Measurements from ENCODE around the gene LTBP2.
"Not testable (repeated sequence)": the region's sequence is repeated elsewhere in the genome, so short reads cannot be mapped to it uniquely, and the experiment has no call there.

LTBP2 gene

DNA sequence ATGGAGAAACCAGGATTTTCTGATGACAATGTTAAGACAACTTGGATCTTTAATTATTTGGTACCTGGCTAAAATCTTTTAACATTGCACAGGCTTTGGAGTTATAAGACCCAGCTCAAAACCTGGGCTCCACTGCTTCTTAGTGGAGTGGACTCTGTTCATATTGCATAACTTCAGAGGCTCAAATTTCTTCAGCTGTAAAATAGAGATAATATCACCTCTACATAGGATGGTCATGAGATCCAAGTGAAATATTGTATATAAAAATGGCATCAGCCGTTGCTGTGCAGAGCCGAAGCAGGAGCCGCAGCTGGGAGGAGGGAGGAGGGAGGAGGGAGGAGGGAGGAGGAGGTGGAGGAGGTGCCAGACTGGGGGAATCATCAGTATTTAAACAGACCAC, 129.5 kb downstream of the LTBP2 start:
- DNase-seq (ENCODE audit: low read depth): no peak

DNA sequence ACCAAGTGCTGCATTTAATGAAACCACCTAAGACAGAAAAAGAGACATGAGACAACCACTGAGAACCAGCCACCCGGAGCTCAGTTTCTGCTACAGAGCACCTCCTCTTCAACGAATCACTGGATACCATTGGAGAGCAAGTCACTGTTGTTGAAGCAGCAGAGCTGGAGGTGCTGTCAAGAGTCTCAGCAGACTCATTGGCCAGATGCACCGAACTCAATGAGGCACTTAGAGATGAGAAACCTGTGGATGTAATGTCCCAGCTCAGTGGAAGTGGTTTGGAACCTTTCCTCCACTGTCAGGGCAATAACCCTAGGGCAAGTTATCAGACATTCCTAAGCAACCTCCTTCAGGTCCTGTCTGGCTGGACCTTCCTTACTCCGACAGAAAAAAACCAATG, 132.0 kb downstream of the LTBP2 start:
- no peak for DNase-seq (ENCODE audit: low read depth)

DNA sequence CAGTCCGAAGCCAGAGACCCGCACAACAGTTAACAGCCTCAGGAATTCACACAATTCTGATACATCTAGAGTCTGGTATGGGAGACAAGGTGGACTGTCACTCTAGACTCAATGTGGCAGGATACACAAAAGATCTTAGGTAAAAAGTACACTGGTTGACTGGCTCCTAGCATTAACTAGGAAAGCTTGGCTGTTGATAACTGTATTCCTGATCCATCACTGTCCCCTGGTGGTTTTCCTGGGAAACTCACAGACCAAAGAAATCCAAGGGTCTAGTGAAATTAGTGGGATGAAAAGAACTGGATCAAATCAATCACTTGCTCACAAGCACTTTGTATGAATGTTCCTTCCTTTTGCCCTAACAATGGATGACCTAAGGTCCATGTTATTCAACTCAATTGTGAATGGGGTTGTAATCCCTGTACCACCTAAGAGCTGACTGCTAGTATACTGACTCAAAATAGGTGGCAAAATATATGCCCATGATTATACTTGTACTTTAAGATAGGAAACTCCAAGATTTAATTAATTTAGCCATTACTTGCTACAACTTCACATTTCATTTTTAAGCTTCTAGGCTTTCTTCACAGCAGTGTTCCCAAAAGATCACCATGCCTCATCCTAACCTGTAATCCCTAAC, 132.9 kb downstream of the LTBP2 start:
- no peak for DNase-seq (ENCODE audit: low read depth)

DNA sequence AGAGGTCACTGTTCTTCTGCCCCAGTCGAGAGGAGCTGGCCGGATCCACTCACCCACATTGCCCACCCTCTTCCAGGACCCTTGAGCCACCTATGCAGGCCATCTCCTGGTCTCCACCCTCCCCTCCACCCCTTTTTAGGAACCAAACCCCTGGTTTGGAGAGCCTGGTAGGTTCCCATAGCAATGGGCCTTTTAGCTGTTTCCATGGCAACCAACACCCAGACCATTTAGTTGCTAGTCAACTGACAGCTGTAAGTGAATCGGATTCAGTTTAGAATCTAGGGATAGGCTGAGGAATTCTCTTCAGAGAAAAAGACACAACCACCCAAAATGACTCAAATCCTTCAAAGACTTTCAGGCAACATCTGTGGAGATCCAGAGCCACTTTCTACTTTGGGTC, 135.4 kb downstream of the LTBP2 start:
- no peak for DNase-seq (ENCODE audit: low read depth)

DNA sequence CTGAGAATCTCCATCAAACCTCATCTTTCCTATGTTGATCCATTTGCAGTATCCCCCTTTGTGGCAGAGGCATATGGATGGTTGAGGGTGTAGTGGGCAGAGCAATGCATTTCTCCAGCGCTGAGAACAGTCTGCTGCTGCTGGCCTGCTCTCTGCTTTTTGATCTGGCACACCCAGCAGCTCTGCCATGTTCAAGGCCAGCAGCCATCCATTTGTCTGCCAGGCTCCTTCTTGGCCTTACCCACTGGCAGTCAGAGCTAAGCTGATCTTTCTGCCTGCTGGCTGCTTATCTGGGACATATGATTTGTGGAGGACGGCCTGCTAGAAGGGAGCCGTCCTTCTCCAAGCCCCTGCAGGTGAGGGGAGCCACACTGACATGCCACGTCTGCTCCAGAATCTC, 135.9 kb downstream of the LTBP2 start:
- DNase-seq (ENCODE audit: low read depth): no peak

DNA sequence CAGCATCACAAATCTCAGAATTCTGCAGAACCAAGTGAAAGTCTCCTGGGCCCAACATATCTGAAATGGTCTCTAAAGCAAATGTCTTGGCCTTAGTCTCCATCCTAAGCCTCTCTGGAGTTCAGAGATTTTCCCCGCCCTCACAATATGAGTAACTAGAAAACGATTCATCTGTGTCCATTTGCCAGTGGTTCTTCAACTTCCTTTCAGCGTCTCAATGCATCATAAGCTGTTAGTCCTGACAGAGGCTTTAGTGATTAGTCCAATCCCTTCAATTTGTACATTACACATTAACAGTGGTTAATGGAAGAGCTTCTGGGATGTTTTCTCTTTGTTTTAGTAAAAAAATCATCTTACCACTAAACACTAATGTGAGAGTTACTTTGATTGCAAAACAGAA, 136.4 kb downstream of the LTBP2 start:
- no peak for DNase-seq (ENCODE audit: low read depth)

DNA sequence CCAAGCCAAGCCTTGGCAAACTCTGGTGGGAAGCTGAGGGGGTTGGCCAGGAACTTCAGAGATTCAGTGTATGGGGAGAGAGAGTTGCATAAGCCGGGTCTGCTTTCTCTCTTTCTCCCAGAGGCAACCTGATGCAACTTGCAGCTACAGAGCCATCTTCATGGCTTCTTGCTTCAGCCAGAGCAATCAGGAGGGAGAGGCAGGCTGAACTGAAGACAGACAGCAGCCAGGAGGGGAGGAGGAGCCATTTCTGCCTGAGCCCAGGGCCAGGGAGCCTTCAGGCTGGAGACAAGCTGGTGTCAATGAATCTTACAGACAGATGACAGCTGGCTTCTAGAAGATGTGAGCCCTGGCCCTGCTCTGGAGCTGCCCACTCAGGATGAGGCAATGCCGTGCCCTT, 137.7 kb downstream of the LTBP2 start:
- DNase-seq (ENCODE audit: low read depth): no peak

DNA sequence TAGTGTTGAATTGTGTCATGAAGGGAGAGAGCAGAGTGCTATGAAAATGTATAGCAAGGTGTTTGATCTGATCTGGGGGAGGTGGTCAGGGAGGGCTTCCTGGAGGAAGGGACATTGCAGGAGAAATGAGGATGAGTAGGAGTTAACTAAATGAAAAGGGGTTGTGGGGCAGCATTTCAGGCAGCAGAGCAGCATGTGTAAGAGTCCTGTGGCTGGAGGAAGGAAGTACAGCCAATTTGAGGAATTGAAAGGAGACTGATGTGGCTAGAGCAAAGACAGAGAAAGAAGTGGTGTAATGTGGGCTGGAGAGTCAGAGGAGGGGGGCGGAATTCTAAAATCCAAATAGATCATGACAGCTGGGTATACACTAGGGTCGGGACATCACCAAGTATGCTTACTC, 139.4 kb downstream of the LTBP2 start:
- DNase-seq (ENCODE audit: low read depth): no peak

DNA sequence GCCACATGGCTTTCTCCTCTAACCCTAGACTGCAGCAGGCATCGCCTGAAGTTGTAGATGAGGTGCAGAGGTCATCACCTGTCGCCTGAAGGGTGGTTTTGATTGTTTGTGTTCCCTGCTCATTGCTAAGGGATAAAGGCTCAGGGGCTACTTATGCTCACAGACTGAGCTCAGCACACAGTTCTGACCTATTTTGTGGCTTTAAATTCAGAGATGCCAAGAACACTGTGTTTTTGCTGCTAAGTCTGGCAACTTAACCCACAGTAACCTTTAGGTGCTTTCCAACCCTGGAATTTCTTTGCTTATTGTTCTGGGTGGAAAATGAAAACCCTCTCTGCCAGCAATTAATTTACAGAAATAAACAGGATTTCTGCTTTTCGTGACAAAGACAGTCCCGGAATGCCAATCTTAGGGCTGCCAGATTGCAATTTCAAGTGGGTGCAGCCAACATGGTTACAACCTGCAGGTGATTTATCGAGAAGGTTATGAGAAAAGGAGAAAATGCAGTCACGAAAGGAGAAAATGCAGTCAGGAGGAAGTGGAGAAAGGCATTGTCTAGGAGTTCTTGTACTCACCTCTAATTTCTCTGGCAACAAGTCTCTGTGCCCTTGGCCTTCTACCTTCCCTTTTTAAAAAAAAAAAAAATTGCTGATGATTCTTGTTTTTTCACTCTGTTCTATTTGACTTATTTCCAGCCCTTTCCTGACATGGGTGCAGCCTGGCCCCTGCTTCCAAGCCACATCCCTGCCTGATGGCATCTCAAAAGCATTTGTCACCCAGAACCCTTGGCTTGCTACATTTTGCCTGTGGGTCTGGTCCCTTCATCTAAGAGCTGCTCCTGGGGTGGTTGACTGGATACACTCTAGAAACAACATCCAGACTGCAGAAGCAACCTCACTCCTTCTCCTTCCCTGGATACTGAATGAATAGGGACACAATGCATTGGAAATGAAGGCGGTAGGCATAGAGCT, 142.2 kb downstream of the LTBP2 start:
- DNase-seq (ENCODE audit: low read depth): no peak

DNA sequence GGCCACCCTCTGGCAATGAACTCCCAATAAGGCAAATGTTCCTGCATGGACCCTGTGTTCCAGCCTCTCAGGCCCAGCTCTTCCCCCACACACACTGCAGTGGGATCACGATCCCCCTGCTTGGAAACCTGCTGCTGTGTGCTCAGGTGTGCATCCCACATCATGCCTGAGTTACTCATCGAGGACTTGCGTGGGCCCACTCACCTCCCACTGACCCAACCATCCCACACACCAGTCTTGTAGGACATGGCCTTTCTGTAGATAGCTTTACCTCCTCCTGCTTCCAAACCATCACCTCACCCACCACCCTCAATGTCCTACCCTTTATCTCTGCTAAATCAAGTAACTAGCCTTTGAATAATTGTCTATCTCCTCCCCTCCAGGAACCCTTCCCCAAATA, 143.5 kb downstream of the LTBP2 start:
- no peak for DNase-seq (ENCODE audit: low read depth)

DNA sequence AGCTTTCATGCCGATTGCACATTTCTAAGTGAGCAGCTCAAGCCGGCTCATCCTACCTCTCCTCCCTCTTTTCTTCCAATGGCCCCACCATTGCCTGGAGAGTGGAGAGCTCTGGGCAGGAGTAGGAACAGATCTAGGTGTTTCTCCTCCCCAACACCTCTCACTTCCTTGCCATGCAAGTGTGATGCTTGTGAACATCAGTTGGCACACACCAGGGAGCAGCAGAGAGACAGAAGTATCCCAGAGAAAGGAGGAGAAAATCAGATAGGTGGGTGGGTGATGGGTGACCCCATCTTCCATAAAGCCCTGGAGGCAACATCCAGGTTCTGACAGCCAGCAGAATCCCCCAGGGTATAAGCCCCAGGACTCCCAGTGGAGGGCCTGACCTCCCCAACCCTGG, 146.7 kb downstream of the LTBP2 start:
- DNase-seq (ENCODE audit: low read depth): no peak

DNA sequence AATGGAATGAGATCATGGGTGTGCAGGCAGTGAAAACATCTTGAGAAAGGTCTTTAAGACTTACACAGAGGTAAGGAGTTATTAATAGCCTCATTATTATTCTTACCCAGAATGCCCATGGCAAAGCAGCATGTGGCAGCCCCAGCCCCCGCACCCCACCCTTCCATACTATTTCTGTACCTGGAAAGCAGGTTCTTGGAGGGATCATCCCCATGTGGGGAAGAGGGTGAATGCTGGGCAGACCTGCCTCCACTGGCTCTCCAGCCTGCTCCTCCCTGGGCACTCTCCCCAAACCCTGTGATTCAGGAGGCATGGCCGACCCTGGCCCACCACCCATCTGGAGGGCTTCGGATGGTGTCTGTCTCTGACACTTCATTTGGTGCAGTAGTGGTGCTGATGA, 147.3 kb downstream of the LTBP2 start:
- DNase-seq (ENCODE audit: low read depth): no peak

DNA sequence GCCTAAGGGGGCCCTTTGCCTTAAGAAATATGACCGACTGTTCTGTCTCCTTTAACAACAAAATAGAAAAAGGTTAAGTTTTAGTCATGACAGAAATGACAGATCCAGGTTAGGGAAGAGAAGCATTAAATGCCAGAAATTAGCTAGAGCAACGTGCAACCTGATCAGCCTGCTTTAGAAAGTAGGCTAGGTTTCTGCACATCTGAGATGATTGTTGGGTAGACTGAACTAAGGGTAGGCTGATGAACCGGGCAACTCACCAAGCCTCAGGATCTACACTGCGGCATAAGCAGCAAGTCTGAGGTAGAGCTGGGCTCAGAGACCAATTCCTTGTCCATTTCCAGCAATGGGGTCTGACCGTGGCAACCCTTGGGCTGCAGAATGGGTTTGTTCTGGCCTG, 148.3 kb downstream of the LTBP2 start:
- DNase-seq (ENCODE audit: low read depth): no peak

DNA sequence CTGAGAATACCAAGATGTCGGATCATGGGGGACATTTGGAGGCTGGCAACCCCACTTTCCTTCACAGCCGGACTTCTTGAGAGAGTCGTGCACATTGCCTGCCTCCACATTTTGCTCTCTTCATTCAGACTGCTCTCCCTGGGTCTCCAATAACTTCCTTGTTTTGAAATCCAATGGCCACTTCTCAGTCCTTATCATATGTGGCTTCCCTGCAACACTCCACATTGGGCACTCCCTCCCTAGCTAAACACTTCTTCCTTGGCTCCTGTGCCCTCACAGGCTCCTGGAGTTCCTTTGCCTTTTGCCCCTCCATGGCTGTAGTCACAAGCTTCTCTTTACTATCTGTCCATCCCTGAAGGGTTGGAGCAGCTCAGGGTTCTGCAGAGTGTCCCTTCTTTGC, 149.0 kb downstream of the LTBP2 start:
- DNase-seq (ENCODE audit: low read depth): no peak

DNA sequence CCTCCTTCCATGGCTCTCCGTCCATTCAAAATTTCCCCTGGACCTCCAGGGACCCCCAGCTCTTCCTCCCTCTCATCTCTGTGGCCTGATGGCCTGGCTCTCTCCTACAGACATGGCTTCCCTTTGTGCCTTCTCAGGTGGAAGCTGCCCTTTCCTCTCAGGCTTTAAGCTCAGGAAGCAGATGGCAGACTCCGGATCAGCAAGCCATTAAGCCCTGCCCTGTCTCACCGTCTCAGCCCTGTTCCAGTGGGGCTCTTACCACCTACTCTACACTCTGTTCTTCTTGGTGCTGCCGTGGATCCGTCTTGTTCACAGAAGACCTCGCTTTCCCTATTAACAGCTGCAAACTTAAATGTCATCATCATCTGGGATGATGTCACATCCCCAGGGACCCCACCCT, 152.1 kb downstream of the LTBP2 start:
- DNase-seq (ENCODE audit: low read depth): no peak

DNA sequence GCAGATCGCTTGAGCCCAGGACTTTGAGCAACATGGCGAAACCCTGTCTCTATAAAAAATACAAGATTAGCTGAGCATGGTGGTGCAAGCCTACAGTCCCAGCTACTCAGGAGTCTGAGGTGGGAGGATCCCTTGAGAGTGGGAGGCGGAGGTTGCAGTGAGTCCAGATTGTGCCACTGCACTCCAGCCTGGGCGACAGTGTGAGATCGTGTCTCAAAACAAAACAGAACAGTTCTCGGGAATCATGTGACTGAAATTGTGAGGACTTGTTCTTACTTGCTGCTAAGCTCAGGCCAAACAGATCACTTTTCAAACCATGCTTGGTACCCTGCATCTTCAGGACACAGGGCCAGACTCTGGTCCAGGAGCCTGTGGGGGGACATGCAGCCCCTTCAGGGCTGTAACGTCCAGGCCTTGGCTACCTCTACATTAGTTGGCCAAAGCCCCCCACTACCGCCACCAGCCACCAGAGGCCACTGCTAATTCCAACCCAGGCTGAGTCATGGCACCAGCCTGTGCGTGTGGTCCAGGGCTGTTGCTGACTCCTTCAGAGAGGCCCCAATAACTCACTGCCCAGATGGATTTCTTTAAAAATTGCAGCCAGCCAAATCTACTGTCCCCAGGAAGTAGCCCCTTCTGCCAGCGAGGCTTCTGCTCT, 152.6 kb downstream of the LTBP2 start:
- DNase-seq (ENCODE audit: low read depth): no peak

DNA sequence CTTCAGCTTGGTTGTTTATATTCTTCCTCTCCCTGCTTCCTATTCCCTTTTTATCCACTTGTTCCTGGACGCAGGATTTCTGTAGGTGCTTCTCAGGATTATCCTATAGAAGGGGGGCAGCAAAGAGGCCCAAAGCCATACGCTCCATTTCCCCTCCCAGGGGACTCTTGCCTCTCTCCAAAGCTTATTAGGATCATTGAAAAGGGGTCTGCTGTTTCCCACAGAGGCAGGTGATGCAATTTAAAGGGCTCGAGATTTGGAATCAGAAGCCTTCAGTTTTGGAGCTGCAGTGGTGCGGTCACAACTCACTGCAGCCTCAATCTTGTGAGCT, 154.5 kb downstream of the LTBP2 start:
- DNase-seq (ENCODE audit: low read depth): no peak

DNA sequence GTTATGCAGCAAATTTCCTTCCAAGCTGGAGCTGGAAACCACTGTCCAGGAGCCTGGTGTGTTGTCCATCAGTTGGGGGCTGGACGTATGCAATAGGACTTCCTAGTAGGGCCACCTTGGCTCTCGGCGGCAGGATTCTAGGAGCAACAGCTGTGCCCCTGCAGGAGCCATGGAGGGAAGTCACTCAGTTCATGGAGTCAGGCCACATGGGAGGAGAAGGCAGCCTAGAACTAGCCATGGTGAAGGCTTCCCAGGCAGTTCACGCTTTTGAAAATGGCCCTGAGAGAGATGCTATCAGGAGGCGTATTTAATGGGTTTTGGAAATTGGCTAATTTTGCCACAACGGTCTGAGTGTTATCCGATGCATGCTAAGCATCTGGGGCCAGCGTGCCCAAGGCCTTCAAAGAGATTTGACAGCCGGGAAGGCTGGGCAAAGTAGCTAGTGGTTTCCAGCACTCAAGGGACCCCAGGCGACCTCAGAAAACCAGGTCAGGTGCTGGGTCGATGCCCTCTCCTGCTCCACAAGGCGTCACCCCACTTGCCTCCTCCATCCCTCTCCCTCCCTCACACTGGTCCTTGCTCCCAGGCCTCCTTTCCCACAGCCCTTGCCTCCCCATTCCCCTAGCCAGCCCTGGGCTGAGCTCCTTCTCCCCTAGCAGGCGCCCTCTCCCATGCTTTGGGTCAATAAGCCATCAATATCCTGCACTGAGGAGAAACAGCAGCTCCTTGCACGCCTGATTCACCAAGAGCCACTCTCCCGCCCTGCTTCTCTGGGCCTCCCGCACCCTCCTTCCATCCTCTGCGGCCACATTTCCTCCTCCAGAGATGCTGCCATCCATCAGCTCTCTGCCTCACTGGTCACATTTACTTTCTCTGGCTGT, 155.1 kb downstream of the LTBP2 start:
- no peak for DNase-seq (ENCODE audit: low read depth)

DNA sequence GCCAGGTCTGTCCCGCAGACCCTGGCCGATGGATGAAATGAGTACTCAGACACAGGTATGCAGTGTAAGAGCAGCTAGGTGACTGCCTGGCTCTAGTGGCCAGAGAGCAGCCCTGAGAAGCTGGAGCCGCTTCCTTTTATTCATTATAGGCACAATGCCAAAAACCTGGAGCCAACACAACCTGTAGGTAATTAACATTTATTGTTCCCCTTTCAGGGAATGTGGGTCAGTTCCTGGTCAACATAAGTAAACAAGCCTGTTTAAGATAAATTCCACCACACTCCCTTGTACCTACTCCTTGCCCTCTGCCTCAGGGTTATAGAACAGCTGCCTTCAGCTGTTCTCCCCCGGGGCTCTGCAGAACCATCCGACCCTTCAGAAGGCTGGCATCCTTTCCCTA, 157.6 kb downstream of the LTBP2 start:
- DNase-seq (ENCODE audit: low read depth): not testable (repeated sequence)
